GM10248 (cell line): ENCODE results near the gene TGFBR3.

Experiments
- CTCF ChIA-PET: fragments of 300-600 bp; sonication (Branson Sonifier 250); formaldehyde crosslinking; extraction: SDS; loops from one replicate; lab custom pipeline; 2021; ENCODE audit warnings: antibody characterized with exemption; lab: Yijun Ruan, JAX
- POLR2A ChIA-PET: fragments of 350-650 bp; sonication (Branson Sonifier 250); formaldehyde crosslinking; extraction: SDS; loops from one replicate; lab custom pipeline; 2020; ENCODE audit warnings: antibody characterized with exemption; lab: Yijun Ruan, JAX
- DNase-seq: peaks from one replicate; pipeline ENCODE4 v3.0.0; 2012; ENCODE audit errors: extremely low spot score
- CTCF ChIP-seq: IDR thresholded peaks from 2 replicates; pipeline ENCODE4 v1.5.1; 2012; ENCODE audit warnings: mild to moderate bottlenecking, low read depth; ENCODE audit errors: extremely low read depth, missing control alignments, control extremely low read depth

Gene TGFBR3

DNA sequence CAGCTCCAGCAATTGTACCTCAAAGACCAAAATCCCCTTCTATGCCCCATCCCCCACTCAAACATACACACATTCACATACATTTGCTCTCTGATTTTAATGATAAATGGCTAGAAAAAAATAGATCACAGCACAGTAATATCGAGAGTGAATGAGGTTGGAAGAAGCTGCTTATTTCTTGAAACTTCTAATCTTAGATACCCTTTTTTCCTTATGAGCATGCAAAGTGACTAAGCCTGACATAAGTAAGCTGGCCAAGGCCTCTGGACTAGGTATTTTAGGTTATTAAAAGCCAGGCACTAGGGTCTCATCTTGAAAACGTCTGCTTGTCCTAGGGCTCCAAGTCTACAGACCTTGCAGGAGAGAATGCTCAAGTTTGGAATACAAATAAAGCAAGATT is 133.6 kb downstream of the TGFBR3 start:
- CTCF ChIA-PET: interaction anchor here (1.3 to 1.5 kb wide), 3 partner anchors 9 to 44 kb away, joined by 4 to 5 read pairs (median 4); no protein-coding TSS in a partner anchor
- POLR2A ChIA-PET: interaction anchor here (0.7 kb wide), 1 partner anchor 722 kb away, joined by 3 read pairs; no protein-coding TSS in a partner anchor

GRCh38 chr1:91751275-91751674 is 134.7 kb downstream of the TGFBR3 start:
- ChIA-PET CTCF (interaction anchor here (0.8 to 1.5 kb wide), 3 partner anchors 9 to 43 kb away, joined by 3 to 5 read pairs (median 4); no protein-coding TSS in a partner anchor), POLR2A (no interaction called here)

More for the DNA sequence above, 133.6 kb downstream of the TGFBR3 start:
- peak; percentile 24 for DNase-seq
- no peak for TF ChIP-seq CTCF

DNA sequence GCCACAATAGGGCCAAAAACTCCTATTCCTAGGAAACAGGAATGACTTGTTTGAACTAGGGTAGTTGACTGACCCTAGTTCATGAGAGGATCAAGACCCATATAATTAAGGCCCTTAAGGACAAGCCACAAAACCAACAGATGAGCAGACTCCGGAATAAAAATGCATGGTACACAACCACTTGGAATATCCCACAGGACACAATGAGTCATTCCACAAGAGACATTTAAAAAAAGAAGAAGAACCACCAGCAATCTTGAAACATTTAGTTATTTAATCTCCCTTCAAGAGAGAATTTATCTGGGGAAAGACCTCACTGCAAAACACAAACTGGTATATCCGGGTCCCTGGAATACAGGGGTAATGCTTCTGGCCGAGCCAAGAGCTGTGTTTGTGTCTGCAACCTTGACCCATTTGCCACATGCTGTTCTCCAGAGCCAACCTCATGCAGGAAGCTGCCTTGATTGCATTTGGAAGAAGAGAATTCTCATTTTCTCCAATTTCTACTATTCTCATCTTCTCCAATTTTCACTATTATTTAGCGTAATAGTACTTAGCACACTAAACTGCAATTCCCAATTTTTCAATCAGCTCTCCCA is 135.5 kb downstream of the TGFBR3 start:
- CTCF ChIA-PET: interaction anchor here (1.8 kb wide), 1 partner anchor 21 kb away, joined by 5 read pairs; no protein-coding TSS in a partner anchor
- POLR2A ChIA-PET: no interaction called here
- TF ChIP-seq CTCF: no peak
- DNase-seq: no peak

More at GRCh38 chr1:91751275-91751674, 134.7 kb downstream of the TGFBR3 start:
- TF ChIP-seq CTCF: no peak
- no peak for DNase-seq

GRCh38 chr1:91749788-91750231 is 136.1 kb downstream of the TGFBR3 start:
- ChIA-PET CTCF (interaction anchor here (1.8 to 2.5 kb wide), 2 partner anchors 13 to 21 kb away, joined by 5 to 7 read pairs; no protein-coding TSS in a partner anchor), POLR2A (no interaction called here)
- DNase-seq: no peak
- no peak for TF ChIP-seq CTCF

DNA sequence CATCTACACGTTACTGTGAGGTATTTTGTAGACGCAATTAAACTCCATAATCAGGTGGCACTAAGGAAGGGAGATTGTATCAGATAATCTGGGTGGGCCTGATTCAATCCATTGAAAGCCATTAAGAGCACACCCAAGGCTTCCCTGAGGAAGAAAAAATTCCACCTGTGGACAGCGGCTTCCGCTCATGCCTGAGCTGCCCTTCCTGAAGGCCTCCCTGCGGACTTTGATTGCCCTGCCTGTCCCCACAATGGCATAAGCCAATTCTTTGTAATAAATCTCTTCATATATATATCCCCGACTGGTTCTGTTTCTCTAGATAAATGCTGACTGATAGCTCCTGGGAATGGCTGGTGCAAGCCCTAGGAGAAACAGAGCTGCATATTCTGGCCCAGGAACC is 138.3 kb downstream of the TGFBR3 start:
- CTCF ChIA-PET: interaction anchor here (0.9 to 2.5 kb wide), 4 partner anchors 11 to 138 kb away, joined by 3 to 7 read pairs (median 4); partner anchors contain the start of gene TGFBR3
- DNase-seq: no peak
- TF ChIP-seq CTCF: no peak
- POLR2A ChIA-PET: no interaction called here

- ChIA-PET POLR2A (no interaction called here), CTCF (interaction anchor here (0.9 to 2.3 kb wide), 6 partner anchors 10 to 139 kb away, joined by 3 to 5 read pairs (median 3); partner anchors contain the start of gene TGFBR3)
- DNase-seq: no peak
- no peak for TF ChIP-seq CTCF
Observed at GRCh38 chr1:91746728-91747338, 139.1 kb downstream of the TGFBR3 start.
